Keratinocyte (primary cell): ENCODE results near the gene FRAS1. TPM values are rescaled to one million over a fixed set of nuclear protein-coding genes. Genes with fewer than 3 reads are reported as not detected.
A peak's percentile ranks its signal among the peaks of the same experiment; 100 is the strongest.

Experiments
- DNase-seq: peaks from one replicate; pipeline ENCODE4 v3.0.0-alpha.2; 2011; ENCODE audit warnings: low read depth, missing footprints, low spot score
- FAIRE-seq: peaks from 2 replicates; lab custom pipeline; 2011; peaks lifted over from hg19 to GRCh38; lab: Jason Lieb, UNC
- H2AFZ ChIP-seq: 2 replicates; pipeline ENCODE4 v1.6.0; 2012; ENCODE audit warnings: low read length, control low read depth, inconsistent platforms; ENCODE audit not compliant: control insufficient read depth
- H3K27ac ChIP-seq: 2 replicates; pipeline ENCODE4 v1.5.1; 2011; ENCODE audit warnings: low read length; ENCODE audit not compliant: control insufficient read depth, insufficient read depth
- H3K27me3 ChIP-seq: 3 replicates; pipeline ENCODE4 v1.6.0; 2011; ENCODE audit warnings: low read length; ENCODE audit not compliant: control insufficient read depth, insufficient read depth; ENCODE audit errors: extremely low read depth
- H3K36me3 ChIP-seq, 2 experiments: 2 replicates in 1 of 2; 3 replicates in 1 of 2; pipeline ENCODE4 v1.5.1; 2011; ENCODE audit warnings: low read length in 2 of 2, mild to moderate bottlenecking in 1 of 2; ENCODE audit not compliant: control insufficient read depth in 2 of 2, insufficient read depth in 2 of 2; ENCODE audit errors: extremely low read depth in 1 of 2
- H3K4me1 ChIP-seq: 3 replicates; pipeline ENCODE4 v1.5.1; 2011; ENCODE audit warnings: low read length; ENCODE audit not compliant: control insufficient read depth, insufficient read depth; ENCODE audit errors: extremely low read depth
- H3K4me2 ChIP-seq: 3 replicates; pipeline ENCODE4 v1.6.0; 2011; ENCODE audit warnings: low read depth, low read length; ENCODE audit not compliant: control insufficient read depth, insufficient read depth; ENCODE audit errors: extremely low read depth
- H3K4me3 ChIP-seq, 3 experiments: fragments of 200-600 bp in 1 of 3; sonication (generic) in 1 of 3; 2 replicates in 2 of 3; 3 replicates in 1 of 3; pipeline ENCODE4 v1.5.1; 2011 to 2016; ENCODE audit warnings: low read length in 3 of 3, mild to moderate bottlenecking in 3 of 3, control low read depth in 2 of 3, inconsistent platforms in 1 of 3, low read depth in 1 of 3, mixed read lengths in 1 of 3, mixed run types in 1 of 3, moderate library complexity in 1 of 3; ENCODE audit not compliant: control insufficient read depth in 2 of 3, insufficient read depth in 2 of 3; ENCODE audit errors: extremely low read depth in 1 of 3
- H3K79me2 ChIP-seq: 2 replicates; pipeline ENCODE4 v1.6.0; 2012; ENCODE audit warnings: low read length; ENCODE audit not compliant: control insufficient read depth, insufficient read depth
- H3K9ac ChIP-seq: 3 replicates; pipeline ENCODE4 v1.6.0; 2011; ENCODE audit warnings: low read length; ENCODE audit not compliant: control insufficient read depth, insufficient read depth; ENCODE audit errors: extremely low read depth
- H3K9me1 ChIP-seq: 3 replicates; pipeline ENCODE4 v1.6.0; 2011; ENCODE audit warnings: low read length; ENCODE audit not compliant: control insufficient read depth, insufficient read depth; ENCODE audit errors: extremely low read depth
- H3K9me3 ChIP-seq: 2 replicates; pipeline ENCODE4 v1.5.1; 2012; ENCODE audit warnings: low read depth, low read length; ENCODE audit not compliant: control insufficient read depth
- H4K20me1 ChIP-seq: 3 replicates; pipeline ENCODE4 v1.6.0; 2011; ENCODE audit warnings: low read length; ENCODE audit not compliant: control insufficient read depth, insufficient read depth; ENCODE audit errors: extremely low read depth
- EZH2 ChIP-seq: IDR thresholded peaks from one replicate; pipeline ENCODE4 v1.6.1; 2012; ENCODE audit warnings: inconsistent platforms, mild to moderate bottlenecking, low read length, moderate library complexity
- dilution Hi-C: fragments of 300-500 bp; cut with MboI; formaldehyde crosslinking; loops from one replicate; pipeline ENCODE4 v1.7.0; 2020; ENCODE audit warnings: low sequenced_read_pairs; ENCODE audit not compliant: extremely low pct_ligation_motif_present
- polyA plus RNA-seq, 5 experiments: library from polyadenylated mRNA; depleted of rRNA in 3 of 5; stranded (reverse) in 3 of 5; stranded (forward) in 1 of 5; unstranded in 1 of 5; fragments of >200 nt; gene quantifications; 1 replicate in 1 of 5; 2 replicates in 3 of 5; 3 replicates in 1 of 5; pipeline versions ENCODE4 v1.2.1 to v1.2.3, GENCODE V29; 2011 to 2012; ENCODE audit warnings: missing spikeins in 2 of 5, low read depth in 1 of 5, low replicate concordance in 1 of 5
- TF ChIP-seq, protein P1 (sequence below), 3 experiments: IDR thresholded peaks in 1 of 3; conservative IDR thresholded peaks in 1 of 3; optimal IDR thresholded peaks in 1 of 3; 2 replicates in 2 of 3; 3 replicates in 1 of 3; pipeline versions ENCODE3 to v1.5.1; 2011; ENCODE audit warnings: low read length in 3 of 3, mild to moderate bottlenecking in 3 of 3, moderate library complexity in 2 of 3, control low read depth in 1 of 3, inconsistent platforms in 1 of 3; ENCODE audit not compliant: insufficient read depth in 2 of 3; ENCODE audit errors: extremely low read depth in 1 of 3

FRAS1 gene
- polyA plus RNA-seq, 1 donor (not counting 4 experiments of a cell fraction or from before 2014, with no cell fraction given) = 3.5 TPM

DNA sequence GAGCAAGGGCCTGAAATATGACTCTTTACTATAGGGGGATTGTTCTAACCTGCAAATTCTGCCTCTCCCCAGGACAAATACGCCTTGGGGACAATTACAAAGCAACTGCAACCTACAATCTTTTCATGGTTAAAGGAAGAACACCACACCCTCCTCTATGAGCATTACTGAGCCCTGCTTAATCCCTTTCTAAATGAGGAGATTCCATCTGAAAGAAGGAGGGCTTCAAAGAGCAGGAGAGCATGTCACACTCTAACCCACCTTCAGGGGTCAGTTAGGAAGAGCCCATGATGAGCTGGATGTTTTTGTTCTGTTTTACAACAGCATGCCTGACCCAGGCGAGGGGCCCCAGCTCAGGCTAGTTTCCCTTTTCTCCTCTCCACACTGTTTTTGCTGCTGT lies 360.5 kb downstream of the FRAS1 start:
- Histone ChIP-seq H2AFZ (peak overlapping the region; percentile 58), H3K9me3 (no peaks in the 10 kb centered on the region), H3K9ac (no peak overlapping the region), H4K20me1 (no peaks in the 10 kb centered on the region), H3K4me1 (peaks cover 17% of the 10 kb centered on the region), H3K4me2 (peak overlapping the region; percentile 33), H3K27me3 (no peaks in the 10 kb centered on the region), H3K79me2 (no peaks in the 10 kb centered on the region), H3K36me3 (peaks cover 0 to 2% of the 10 kb centered on the region in 2 experiments), H3K9me1 (no peaks in the 10 kb centered on the region), H3K4me3 (no peak overlapping the region), H3K27ac (no peak overlapping the region)
- FAIRE-seq (peak; percentile 90), DNase-seq (peak; percentile 7)
- dilution Hi-C loops = no loop called here
- no peak for TF ChIP-seq EZH2
- TF ChIP-seq, protein P1, sequence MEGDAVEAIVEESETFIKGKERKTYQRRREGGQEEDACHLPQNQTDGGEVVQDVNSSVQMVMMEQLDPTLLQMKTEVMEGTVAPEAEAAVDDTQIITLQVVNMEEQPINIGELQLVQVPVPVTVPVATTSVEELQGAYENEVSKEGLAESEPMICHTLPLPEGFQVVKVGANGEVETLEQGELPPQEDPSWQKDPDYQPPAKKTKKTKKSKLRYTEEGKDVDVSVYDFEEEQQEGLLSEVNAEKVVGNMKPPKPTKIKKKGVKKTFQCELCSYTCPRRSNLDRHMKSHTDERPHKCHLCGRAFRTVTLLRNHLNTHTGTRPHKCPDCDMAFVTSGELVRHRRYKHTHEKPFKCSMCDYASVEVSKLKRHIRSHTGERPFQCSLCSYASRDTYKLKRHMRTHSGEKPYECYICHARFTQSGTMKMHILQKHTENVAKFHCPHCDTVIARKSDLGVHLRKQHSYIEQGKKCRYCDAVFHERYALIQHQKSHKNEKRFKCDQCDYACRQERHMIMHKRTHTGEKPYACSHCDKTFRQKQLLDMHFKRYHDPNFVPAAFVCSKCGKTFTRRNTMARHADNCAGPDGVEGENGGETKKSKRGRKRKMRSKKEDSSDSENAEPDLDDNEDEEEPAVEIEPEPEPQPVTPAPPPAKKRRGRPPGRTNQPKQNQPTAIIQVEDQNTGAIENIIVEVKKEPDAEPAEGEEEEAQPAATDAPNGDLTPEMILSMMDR (optimal IDR thresholded peaks at IDR 0.05 in 1 of 3, IDR thresholded peaks at IDR 0.05 in 1 of 3, conservative IDR thresholded peaks at IDR 0.05 in 1 of 3; ENCODE audit: extremely low read depth in 1 of 3, insufficient read depth in 2 of 3, low read length in 3 of 3) = no peak

- no peak for FAIRE-seq
- no peak for DNase-seq
- Histone ChIP-seq H3K36me3 (peaks cover 0 to 2% of the 10 kb centered on the region in 2 experiments), H3K27me3 (no peaks in the 10 kb centered on the region), H3K4me3 (no peak overlapping the region), H4K20me1 (no peaks in the 10 kb centered on the region), H3K9me3 (no peaks in the 10 kb centered on the region), H3K4me1 (peaks cover 17% of the 10 kb centered on the region), H3K79me2 (no peaks in the 10 kb centered on the region), H3K4me2 (no peak overlapping the region), H3K9ac (no peak overlapping the region), H3K9me1 (no peaks in the 10 kb centered on the region), H3K27ac (no peak overlapping the region), H2AFZ (no peak overlapping the region)
- dilution Hi-C loops = no loop called here
- TF ChIP-seq, protein P1 (optimal IDR thresholded peaks at IDR 0.05 in 1 of 3, IDR thresholded peaks at IDR 0.05 in 1 of 3, conservative IDR thresholded peaks at IDR 0.05 in 1 of 3; ENCODE audit: extremely low read depth in 1 of 3, insufficient read depth in 2 of 3, low read length in 3 of 3) = no peak
- no peak for TF ChIP-seq EZH2
Measured at GRCh38 chr4:78418406-78418805, 361.3 kb downstream of the FRAS1 start.
